Measurements from ENCODE around the gene DDIT4.
"Not testable (repeated sequence)": the region's sequence is repeated elsewhere in the genome, so short reads cannot be mapped to it uniquely, and the experiment has no call there.

DDIT4 gene

GRCh38 chr10:72268475-72269200, 5.1 kb upstream of the DDIT4 start:
- H3K27ac ChIP-seq (ENCODE audit: low read length); H3K27me3 ChIP-seq (ENCODE audit: control insufficient read depth in 1 of 2, insufficient read depth in 2 of 2, low read length in 2 of 2); H3K4me3 ChIP-seq (ENCODE audit: low read length in 2 of 2); H3K36me3 ChIP-seq (ENCODE audit: control insufficient read depth in 2 of 2, insufficient read depth in 2 of 2, low read length in 2 of 2); H3K9ac ChIP-seq (ENCODE audit: low read length in 2 of 2); H3K9me3 ChIP-seq (ENCODE audit: control insufficient read depth in 2 of 2, low read length in 2 of 2): not testable (repeated sequence)
- peaks cover 13% of the 10 kb centered on the region for H3K4me1 ChIP-seq (ENCODE audit: control insufficient read depth, insufficient read depth, low read length)

- no peak overlapping the region for H3K9ac ChIP-seq (ENCODE audit: low read length in 2 of 2)
- H3K27me3 ChIP-seq (ENCODE audit: control insufficient read depth in 1 of 2, insufficient read depth in 2 of 2, low read length in 2 of 2), result no peaks in the 10 kb centered on the region
- H3K4me3 ChIP-seq (ENCODE audit: low read length in 2 of 2), result no peak overlapping the region
- H3K9me3 ChIP-seq (ENCODE audit: control insufficient read depth in 2 of 2, low read length in 2 of 2), result no peaks in the 10 kb centered on the region
- peaks cover 0 to 7% of the 10 kb centered on the region in 2 donors for H3K36me3 ChIP-seq (ENCODE audit: control insufficient read depth in 2 of 2, insufficient read depth in 2 of 2, low read length in 2 of 2)
- no peak overlapping the region for H3K27ac ChIP-seq (ENCODE audit: low read length)
- H3K4me1 ChIP-seq (ENCODE audit: control insufficient read depth, insufficient read depth, low read length), result peaks cover 22% of the 10 kb centered on the region
Observed at GRCh38 chr10:72270607-72271281, 3.0 kb upstream of the DDIT4 start.

GRCh38 chr10:72272689-72273409, 875 bp upstream of the DDIT4 start:
- Histone ChIP-seq H3K27me3 (ENCODE audit: control insufficient read depth in 1 of 2, insufficient read depth in 2 of 2, low read length in 2 of 2) (no peaks in the 10 kb centered on the region), H3K27ac (ENCODE audit: low read length) (peak overlapping the region; percentile 98), H3K4me3 (ENCODE audit: low read length in 2 of 2) (peak overlapping the region; percentile 90 to 99), H3K36me3 (ENCODE audit: control insufficient read depth in 2 of 2, insufficient read depth in 2 of 2, low read length in 2 of 2) (peaks cover 0 to 9% of the 10 kb centered on the region in 2 donors), H3K4me1 (ENCODE audit: control insufficient read depth, insufficient read depth, low read length) (peaks cover 30% of the 10 kb centered on the region), H3K9ac (ENCODE audit: low read length in 2 of 2) (peak overlapping the region; percentile 87 to 89), H3K9me3 (ENCODE audit: control insufficient read depth in 2 of 2, low read length in 2 of 2) (no peaks in the 10 kb centered on the region)

- H3K9ac ChIP-seq (ENCODE audit: low read length in 2 of 2), result peak overlapping the region; percentile 89 to 95
- no peaks in the 10 kb centered on the region for H3K27me3 ChIP-seq (ENCODE audit: control insufficient read depth in 1 of 2, insufficient read depth in 2 of 2, low read length in 2 of 2)
- peaks cover 0 to 9% of the 10 kb centered on the region in 2 donors for H3K36me3 ChIP-seq (ENCODE audit: control insufficient read depth in 2 of 2, insufficient read depth in 2 of 2, low read length in 2 of 2)
- H3K27ac ChIP-seq (ENCODE audit: low read length), result peak overlapping the region; percentile 98
- no peaks in the 10 kb centered on the region for H3K9me3 ChIP-seq (ENCODE audit: control insufficient read depth in 2 of 2, low read length in 2 of 2)
- H3K4me3 ChIP-seq (ENCODE audit: low read length in 2 of 2), result peak overlapping the region; percentile 90 to 99
- peaks cover 30% of the 10 kb centered on the region for H3K4me1 ChIP-seq (ENCODE audit: control insufficient read depth, insufficient read depth, low read length)
Observed at GRCh38 chr10:72274213-72274729, 547 bp downstream of the DDIT4 start.

GRCh38 chr10:72274730-72275350, 1.1 kb downstream of the DDIT4 start:
- Histone ChIP-seq H3K4me1 (ENCODE audit: control insufficient read depth, insufficient read depth, low read length) (peaks cover 30% of the 10 kb centered on the region), H3K36me3 (ENCODE audit: control insufficient read depth in 2 of 2, insufficient read depth in 2 of 2, low read length in 2 of 2) (peaks cover 0 to 9% of the 10 kb centered on the region in 2 donors), H3K9me3 (ENCODE audit: control insufficient read depth in 2 of 2, low read length in 2 of 2) (no peaks in the 10 kb centered on the region), H3K27ac (ENCODE audit: low read length) (peak overlapping the region; percentile 98), H3K4me3 (ENCODE audit: low read length in 2 of 2) (peak overlapping the region; percentile 90 to 99), H3K27me3 (ENCODE audit: control insufficient read depth in 1 of 2, insufficient read depth in 2 of 2, low read length in 2 of 2) (no peaks in the 10 kb centered on the region), H3K9ac (ENCODE audit: low read length in 2 of 2) (peak overlapping the region; percentile 89 to 95)

GRCh38 chr10:72275351-72276012, 1.8 kb downstream of the DDIT4 start:
- Histone ChIP-seq H3K27me3 (ENCODE audit: control insufficient read depth in 1 of 2, insufficient read depth in 2 of 2, low read length in 2 of 2) (no peaks in the 10 kb centered on the region), H3K4me3 (ENCODE audit: low read length in 2 of 2) (peak overlapping the region; percentile 90 to 99), H3K27ac (ENCODE audit: low read length) (peak overlapping the region; percentile 98), H3K4me1 (ENCODE audit: control insufficient read depth, insufficient read depth, low read length) (peaks cover 30% of the 10 kb centered on the region), H3K36me3 (ENCODE audit: control insufficient read depth in 2 of 2, insufficient read depth in 2 of 2, low read length in 2 of 2) (peaks cover 0 to 9% of the 10 kb centered on the region in 2 donors), H3K9me3 (ENCODE audit: control insufficient read depth in 2 of 2, low read length in 2 of 2) (no peaks in the 10 kb centered on the region), H3K9ac (ENCODE audit: low read length in 2 of 2) (peak overlapping the region; percentile 89 to 95)

- Histone ChIP-seq H3K9ac (ENCODE audit: low read length in 2 of 2) (no peak overlapping the region), H3K4me1 (ENCODE audit: control insufficient read depth, insufficient read depth, low read length) (peaks cover 30% of the 10 kb centered on the region), H3K36me3 (ENCODE audit: control insufficient read depth in 2 of 2, insufficient read depth in 2 of 2, low read length in 2 of 2) (peaks cover 0 to 9% of the 10 kb centered on the region in 2 donors), H3K4me3 (ENCODE audit: low read length in 2 of 2) (peak overlapping the region; percentile 90 to 99), H3K27ac (ENCODE audit: low read length) (peak overlapping the region; percentile 98), H3K9me3 (ENCODE audit: control insufficient read depth in 2 of 2, low read length in 2 of 2) (no peaks in the 10 kb centered on the region), H3K27me3 (ENCODE audit: control insufficient read depth in 1 of 2, insufficient read depth in 2 of 2, low read length in 2 of 2) (no peaks in the 10 kb centered on the region)
Observed at GRCh38 chr10:72276013-72276387, 2.3 kb downstream of the DDIT4 start.

GRCh38 chr10:72276421-72277339, 3.0 kb downstream of the DDIT4 start:
- no peak overlapping the region for H3K9ac ChIP-seq (ENCODE audit: low read length in 2 of 2)
- no peaks in the 10 kb centered on the region for H3K27me3 ChIP-seq (ENCODE audit: control insufficient read depth in 1 of 2, insufficient read depth in 2 of 2, low read length in 2 of 2)
- H3K4me1 ChIP-seq (ENCODE audit: control insufficient read depth, insufficient read depth, low read length), result peaks cover 30% of the 10 kb centered on the region
- H3K36me3 ChIP-seq (ENCODE audit: control insufficient read depth in 2 of 2, insufficient read depth in 2 of 2, low read length in 2 of 2), result peaks cover 0 to 9% of the 10 kb centered on the region in 2 donors
- H3K9me3 ChIP-seq (ENCODE audit: control insufficient read depth in 2 of 2, low read length in 2 of 2), result no peaks in the 10 kb centered on the region
- H3K4me3 ChIP-seq (ENCODE audit: low read length in 2 of 2), result peak overlapping the region in 1 of 2 donors; percentile 99
- H3K27ac ChIP-seq (ENCODE audit: low read length), result peak overlapping the region; percentile 41

GRCh38 chr10:72277340-72277995, 3.7 kb downstream of the DDIT4 start:
- H3K9me3 ChIP-seq (ENCODE audit: control insufficient read depth in 2 of 2, low read length in 2 of 2), result no peaks in the 10 kb centered on the region
- peak overlapping the region; percentile 41 for H3K27ac ChIP-seq (ENCODE audit: low read length)
- peaks cover 0 to 9% of the 10 kb centered on the region in 2 donors for H3K36me3 ChIP-seq (ENCODE audit: control insufficient read depth in 2 of 2, insufficient read depth in 2 of 2, low read length in 2 of 2)
- H3K27me3 ChIP-seq (ENCODE audit: control insufficient read depth in 1 of 2, insufficient read depth in 2 of 2, low read length in 2 of 2), result no peaks in the 10 kb centered on the region
- peaks cover 27% of the 10 kb centered on the region for H3K4me1 ChIP-seq (ENCODE audit: control insufficient read depth, insufficient read depth, low read length)
- no peak overlapping the region for H3K4me3 ChIP-seq (ENCODE audit: low read length in 2 of 2)
- no peak overlapping the region for H3K9ac ChIP-seq (ENCODE audit: low read length in 2 of 2)

All from stomach smooth muscle (tissue), 2 donors.